Measurements from ENCODE around the gene GALNT2. TPM values are rescaled to one million over a fixed set of nuclear protein-coding genes. Genes with fewer than 3 reads are reported as not detected.

Gene GALNT2
- total RNA-seq, 1 donor from 2014 or later, result 129 TPM

- DNase-seq (ENCODE audit: low spot score in 2 of 2), result no peak
- H3K4me3 ChIP-seq, result no peak overlapping the region
- H3K36me3 ChIP-seq, result no peaks in the 10 kb centered on the region
- no peaks in the 10 kb centered on the region for H3K4me1 ChIP-seq
- intact Hi-C loops (cut with DNase I), result no loop called here
- H3K9me3 ChIP-seq, result no peaks in the 10 kb centered on the region
- H3K27me3 ChIP-seq, result no peaks in the 10 kb centered on the region
- TF ChIP-seq CTCF (IDR thresholded peaks at IDR 0.05), result no peak
- no peak overlapping the region for H3K27ac ChIP-seq
Observed at GRCh38 chr1:230300322-230301301, 233.6 kb downstream of the GALNT2 start.

DNA sequence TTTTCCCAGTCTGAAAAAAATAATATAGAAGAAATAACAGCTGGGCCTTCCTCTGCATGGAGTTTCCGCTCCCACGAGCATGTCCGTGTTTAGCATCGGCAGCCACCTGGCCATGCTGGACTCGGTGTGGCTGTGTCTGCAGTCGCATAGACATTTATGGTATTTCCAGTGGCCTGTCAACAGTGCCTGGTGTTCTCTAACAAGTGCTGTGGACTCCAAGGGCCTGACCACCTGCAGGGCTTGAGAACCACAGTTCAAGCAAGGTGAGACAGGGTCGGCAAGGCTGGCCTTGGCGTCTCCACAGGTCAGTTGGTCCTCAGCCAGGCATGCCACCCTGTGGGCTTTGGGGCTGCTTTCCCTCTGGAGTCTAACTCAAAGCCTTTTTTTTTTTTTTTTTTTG lies 234.3 kb downstream of the GALNT2 start:
- Histone ChIP-seq H3K4me3 (no peak overlapping the region), H3K36me3 (no peaks in the 10 kb centered on the region), H3K27me3 (no peaks in the 10 kb centered on the region), H3K4me1 (no peaks in the 10 kb centered on the region), H3K9me3 (no peaks in the 10 kb centered on the region), H3K27ac (no peak overlapping the region)
- no peak for DNase-seq (ENCODE audit: low spot score in 2 of 2)
- intact Hi-C loops (cut with DNase I), result no loop called here
- TF ChIP-seq CTCF (IDR thresholded peaks at IDR 0.05), result no peak

GRCh38 chr1:230301822-230302221 lies 234.8 kb downstream of the GALNT2 start:
- no peak for DNase-seq (ENCODE audit: low spot score in 2 of 2)
- Histone ChIP-seq H3K27me3 (no peaks in the 10 kb centered on the region), H3K36me3 (no peaks in the 10 kb centered on the region), H3K4me3 (no peak overlapping the region), H3K27ac (no peak overlapping the region), H3K4me1 (no peaks in the 10 kb centered on the region), H3K9me3 (no peaks in the 10 kb centered on the region)
- no peak for TF ChIP-seq CTCF (IDR thresholded peaks at IDR 0.05)
- intact Hi-C loops (cut with DNase I), result no loop called here

DNA sequence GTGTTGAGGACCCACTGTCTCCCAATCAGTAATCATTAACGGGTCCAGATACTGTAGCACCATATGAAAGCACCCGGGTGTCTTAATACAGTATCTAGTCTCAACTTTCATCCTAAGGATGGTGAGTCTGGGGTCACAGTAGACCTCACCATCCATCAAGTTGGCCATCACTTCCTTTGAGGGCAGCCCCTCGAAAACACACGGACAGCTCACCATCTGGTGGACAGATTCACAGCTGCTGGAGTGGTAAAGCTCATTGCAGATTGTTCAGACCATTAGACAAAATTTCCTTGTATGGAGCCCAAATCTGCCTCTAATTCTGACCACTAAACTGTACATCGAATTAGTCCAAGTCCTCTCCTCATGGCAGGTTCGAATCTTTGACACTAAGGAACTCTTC lies 236.0 kb downstream of the GALNT2 start:
- no peak for TF ChIP-seq CTCF (IDR thresholded peaks at IDR 0.05)
- no peaks in the 10 kb centered on the region for H3K27me3 ChIP-seq
- H3K4me1 ChIP-seq, result peaks cover 0 to 2% of the 10 kb centered on the region in 2 donors
- no peak overlapping the region for H3K4me3 ChIP-seq
- no peak overlapping the region for H3K27ac ChIP-seq
- DNase-seq (ENCODE audit: low spot score in 2 of 2), result no peak
- H3K9me3 ChIP-seq, result no peaks in the 10 kb centered on the region
- no peaks in the 10 kb centered on the region for H3K36me3 ChIP-seq
- intact Hi-C loops (cut with DNase I), result no loop called here

DNA sequence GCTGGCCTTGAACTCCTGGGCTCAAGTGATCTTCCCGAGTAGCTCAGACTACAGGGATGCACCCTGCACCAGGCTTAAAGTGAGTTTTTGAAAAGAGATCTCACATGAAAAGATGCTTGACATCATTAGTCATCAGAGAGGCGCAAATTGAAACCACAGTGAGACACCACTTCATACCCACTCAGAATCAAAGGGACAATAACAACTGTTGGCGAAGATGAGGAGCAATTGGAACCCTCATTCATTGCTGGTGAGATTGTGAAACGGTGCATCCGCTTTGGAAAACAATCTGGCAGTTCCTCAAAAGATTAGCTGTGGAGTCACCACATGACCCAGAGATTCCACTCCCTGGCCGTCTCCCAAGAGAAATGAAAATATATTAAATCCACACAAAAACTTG lies 236.8 kb downstream of the GALNT2 start:
- peaks cover 0 to 2% of the 10 kb centered on the region in 2 donors for H3K4me1 ChIP-seq
- no peaks in the 10 kb centered on the region for H3K9me3 ChIP-seq
- H3K4me3 ChIP-seq, result no peak overlapping the region
- intact Hi-C loops (cut with DNase I), result no loop called here
- H3K36me3 ChIP-seq, result no peaks in the 10 kb centered on the region
- TF ChIP-seq CTCF (IDR thresholded peaks at IDR 0.05), result no peak
- DNase-seq (ENCODE audit: low spot score in 2 of 2), result no peak
- no peak overlapping the region for H3K27ac ChIP-seq
- H3K27me3 ChIP-seq, result no peaks in the 10 kb centered on the region
